GM20000 (cell line): ENCODE data around the gene KAZN.

Experiments
- DNase-seq: peaks from one replicate; pipeline ENCODE4 v3.0.0; 2012; ENCODE audit warnings: low spot score
- CTCF ChIP-seq: IDR thresholded peaks from 2 replicates; pipeline ENCODE4 v1.5.1; 2012; ENCODE audit warnings: mild to moderate bottlenecking, control low read depth; ENCODE audit errors: extremely low read depth, missing control alignments

The KAZN gene

GRCh38 chr1:14928886-14929546 is 330.5 kb downstream of the KAZN start:
- TF ChIP-seq CTCF, result no peak
- no peak for DNase-seq

GRCh38 chr1:14929547-14930246 is 331.2 kb downstream of the KAZN start:
- no peak for DNase-seq
- TF ChIP-seq CTCF, result no peak

GRCh38 chr1:14930247-14930965 is 331.9 kb downstream of the KAZN start:
- TF ChIP-seq CTCF, result no peak
- no peak for DNase-seq

GRCh38 chr1:14932034-14932638 is 333.7 kb downstream of the KAZN start:
- no peak for DNase-seq
- no peak for TF ChIP-seq CTCF

GRCh38 chr1:14934867-14935266 is 336.4 kb downstream of the KAZN start:
- DNase-seq, result no peak
- no peak for TF ChIP-seq CTCF

- DNase-seq, result no peak
- TF ChIP-seq CTCF, result no peak
Measured at GRCh38 chr1:14936815-14937214, 338.3 kb downstream of the KAZN start.
